CD4-positive, CD25-positive, alpha-beta regulatory T cell (primary cell): ENCODE data around the gene MGAT4B. TPM values are rescaled to one million over a fixed set of nuclear protein-coding genes. Genes with fewer than 3 reads are reported as not detected.

ENCODE experiments used
- ATAC-seq, 2 donors: fragments of 150-1000 bp; cut with Tn5 transposase; one replicate each; pipeline ENCODE4 v1.10.0; 2021; ENCODE audit warnings: low read depth in 2 of 2, moderate number of reproducible peaks in 2 of 2, moderate library complexity in 1 of 2
- DNase-seq, 3 donors: peaks; one replicate each; pipeline versions ENCODE4 v3.0.0 to v3.0.0-alpha.2; 2012 to 2022; ENCODE audit warnings: mixed read lengths in 1 of 3
- H3K27ac ChIP-seq: one replicate; pipeline ENCODE4 v1.7.0; 2013; ENCODE audit warnings: mild to moderate bottlenecking, low read length; ENCODE audit not compliant: insufficient read depth, poor library complexity, severe bottlenecking
- H3K27me3 ChIP-seq: one replicate; pipeline ENCODE4 v1.7.0; 2013; ENCODE audit warnings: low read length; ENCODE audit not compliant: control insufficient read depth, insufficient read depth
- H3K36me3 ChIP-seq: one replicate; pipeline ENCODE4 v1.7.0; 2013; ENCODE audit warnings: mild to moderate bottlenecking, low read length, moderate library complexity; ENCODE audit not compliant: control insufficient read depth, insufficient read depth
- H3K4me1 ChIP-seq: 2 replicates; pipeline ENCODE4 v1.7.0; 2013; ENCODE audit warnings: mild to moderate bottlenecking, low read length; ENCODE audit not compliant: insufficient read depth, control insufficient read depth, poor library complexity, severe bottlenecking
- H3K4me3 ChIP-seq: one replicate; pipeline ENCODE4 v1.7.0; 2013; ENCODE audit warnings: low read depth, mild to moderate bottlenecking, low read length, moderate library complexity
- H3K9me3 ChIP-seq, 2 experiments: 1 replicate in 1 of 2; 2 replicates in 1 of 2; pipeline ENCODE4 v1.7.0; 2013; ENCODE audit warnings: low read length in 2 of 2, mild to moderate bottlenecking in 1 of 2, moderate library complexity in 1 of 2; ENCODE audit not compliant: control insufficient read depth in 2 of 2
- H3K27ac Mint-ChIP-seq, 3 donors: one replicate each; pipeline ENCODE4 v1.8.0; 2020 to 2022; ENCODE audit warnings: mild to moderate bottlenecking in 3 of 3, mixed read lengths in 3 of 3, moderate library complexity in 2 of 3
- H3K27me3 Mint-ChIP-seq: one replicate; pipeline ENCODE4 v1.8.0; 2022; ENCODE audit warnings: mild to moderate bottlenecking, mixed read lengths
- H3K36me3 Mint-ChIP-seq: one replicate; pipeline ENCODE4 v1.8.0; 2020; ENCODE audit warnings: mixed read lengths
- H3K4me1 Mint-ChIP-seq, 4 donors: one replicate each; pipeline ENCODE4 v1.8.0; 2020 to 2022; ENCODE audit warnings: mixed read lengths in 4 of 4, mild to moderate bottlenecking in 1 of 4
- H3K4me3 Mint-ChIP-seq, 4 donors: one replicate each; pipeline ENCODE4 v1.8.0; 2020 to 2022; ENCODE audit warnings: mild to moderate bottlenecking in 4 of 4, mixed read lengths in 4 of 4, moderate library complexity in 3 of 4
- H3K9me3 Mint-ChIP-seq, 7 donors: one replicate each; pipeline ENCODE4 v1.8.0; 2020 to 2022; ENCODE audit warnings: mixed read lengths in 7 of 7, mild to moderate bottlenecking in 3 of 7, moderate library complexity in 2 of 7
- polyA plus RNA-seq, 4 donors: library from polyadenylated mRNA; unstranded; fragments of 300-500 nt; fragmentation: Illumina TruSeq; gene quantifications; one replicate each; pipeline ENCODE4 v1.2.3, GENCODE V29; 2021
- total RNA-seq: library from RNA; stranded (reverse); gene quantifications from one replicate; pipeline ENCODE4 v1.2.3, GENCODE V29; 2022

Gene MGAT4B
- total RNA-seq (134 TPM), polyA plus RNA-seq (10 to 100 TPM; 11.9 to 18.0 (median 13.8) TPM)

- peak; percentile 46 to 85 (median 69) for DNase-seq
- Histone ChIP-seq H3K27ac (peak within 1 kb of the TSS; percentile 72), H3K36me3 (no peaks in the 10 kb centered on the region), H3K27me3 (no peaks in the 10 kb centered on the region), H3K4me3 (no peak within 1 kb of the TSS), H3K9me3 (no peaks in the 10 kb centered on the region), H3K4me1 (peaks cover 34% of the 10 kb centered on the region)
- Mint-ChIP-seq H3K36me3 (peaks cover 3% of the 10 kb centered on the region), H3K4me1 (peaks cover 0 to 35% (median 21%) of the 10 kb centered on the region in 4 donors), H3K4me3 (peak within 1 kb of the TSS; percentile 79 to 93 (median 84)), H3K27me3 (no peaks in the 10 kb centered on the region), H3K27ac (peak within 1 kb of the TSS in 1 of 3 donors; percentile 56), H3K9me3 (peaks cover 0 to 4% (median 0%) of the 10 kb centered on the region in 7 donors)
- peak; percentile 77 to 80 for ATAC-seq
These were observed at the start of gene MGAT4B for GRCh38 chr5:179806250-179807048. TSS of gene MGAT4B (minus strand) at chr5:179806866. CDS start at chr5:179806583, 283 bp downstream.

DNA sequence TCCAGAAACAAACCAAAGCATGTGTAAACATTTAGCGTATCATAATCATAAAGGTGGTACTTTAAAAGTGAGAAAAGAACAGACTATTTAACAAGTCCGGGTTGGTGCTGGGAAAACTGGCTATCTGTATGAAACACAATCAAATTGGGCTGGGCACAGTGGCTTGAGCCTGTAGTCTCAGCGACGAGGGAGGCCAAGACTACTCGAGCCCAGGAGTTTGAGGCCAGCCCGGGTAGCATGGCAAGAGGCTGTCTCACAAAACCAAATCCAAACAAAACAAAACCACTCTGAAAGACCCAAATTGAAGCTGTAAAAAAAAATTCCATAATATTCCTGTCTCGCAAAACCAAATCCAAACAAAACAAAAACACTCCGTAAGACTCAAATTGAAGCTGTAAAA, 47.7 kb upstream of the MGAT4B start:
- Histone ChIP-seq H3K36me3 (peaks cover 35% of the 10 kb centered on the region), H3K4me1 (peaks cover 10% of the 10 kb centered on the region), H3K4me3 (no peak overlapping the region), H3K27me3 (no peaks in the 10 kb centered on the region), H3K27ac (no peak overlapping the region), H3K9me3 (no peaks in the 10 kb centered on the region)
- DNase-seq (no peak), ATAC-seq (no peak)
- Mint-ChIP-seq H3K9me3 (peaks cover 0 to 1% (median 0%) of the 10 kb centered on the region in 7 donors), H3K36me3 (peaks cover 9% of the 10 kb centered on the region), H3K27ac (no peak overlapping the region), H3K4me1 (peaks cover 0 to 38% (median 19%) of the 10 kb centered on the region in 4 donors), H3K4me3 (no peak overlapping the region), H3K27me3 (no peaks in the 10 kb centered on the region)

DNA sequence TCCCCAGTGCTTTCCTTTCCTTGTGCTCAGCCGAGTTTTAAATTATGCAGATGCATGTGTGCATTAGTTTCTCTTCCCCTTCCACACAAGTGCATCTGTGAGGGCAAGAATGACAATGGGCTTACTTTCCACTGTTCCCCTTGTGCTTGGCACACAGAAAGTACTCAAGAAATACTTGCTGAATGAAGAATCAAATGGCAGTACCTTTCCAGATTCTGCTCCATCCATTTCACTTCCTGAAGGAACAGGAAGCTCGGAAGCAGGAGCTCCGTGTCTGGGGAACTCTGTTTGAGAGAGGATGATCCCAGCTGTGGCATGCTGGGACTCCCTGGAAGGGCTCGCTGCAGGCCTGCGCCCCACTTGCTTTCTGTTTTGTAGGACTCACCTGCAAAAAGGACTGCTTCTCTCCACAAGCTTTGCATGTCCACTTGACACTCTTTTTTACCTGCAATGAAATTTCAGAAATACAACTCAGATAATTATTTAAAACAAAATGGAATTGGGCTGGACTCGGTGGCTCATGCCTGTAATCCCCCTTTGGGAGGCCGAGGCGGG, 46.4 kb upstream of the MGAT4B start:
- peaks cover 42% of the 10 kb centered on the region for H3K36me3 ChIP-seq
- no peaks in the 10 kb centered on the region for H3K9me3 ChIP-seq
- no peaks in the 10 kb centered on the region for H3K27me3 Mint-ChIP-seq
- peaks cover 2% of the 10 kb centered on the region for H3K4me1 ChIP-seq
- H3K27me3 ChIP-seq: no peaks in the 10 kb centered on the region
- H3K4me1 Mint-ChIP-seq: peaks cover 0 to 33% (median 14%) of the 10 kb centered on the region in 4 donors
- H3K9me3 Mint-ChIP-seq: peaks cover 0 to 1% (median 0%) of the 10 kb centered on the region in 7 donors
- ATAC-seq (peak in 1 of 2 donors; percentile 34), DNase-seq (no peak)
- H3K27ac Mint-ChIP-seq: no peak overlapping the region
- no peak overlapping the region for H3K4me3 ChIP-seq
- H3K36me3 Mint-ChIP-seq: peaks cover 9% of the 10 kb centered on the region
- H3K27ac ChIP-seq: no peak overlapping the region
- H3K4me3 Mint-ChIP-seq: no peak overlapping the region

DNA sequence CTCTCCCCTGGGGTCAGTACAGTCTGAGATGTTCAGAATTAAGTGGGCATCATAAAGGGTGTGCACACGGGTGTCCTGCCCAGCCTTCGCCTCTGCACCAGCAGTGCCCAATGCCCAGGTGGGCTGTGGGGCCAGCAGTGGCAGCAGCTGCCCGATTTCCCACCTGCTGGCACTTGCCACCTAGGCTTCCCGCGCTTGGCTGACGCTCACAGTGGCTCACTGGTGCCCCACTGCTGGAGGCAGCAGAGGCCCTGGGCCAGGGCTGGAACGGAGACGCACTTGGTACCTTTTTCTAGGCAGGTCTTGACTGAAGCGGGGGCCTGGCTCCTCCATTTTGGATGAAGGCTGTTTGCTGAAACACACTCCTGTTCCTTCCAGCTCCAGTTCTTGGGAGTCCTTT, 35.0 kb upstream of the MGAT4B start:
- H3K27me3 ChIP-seq: no peaks in the 10 kb centered on the region
- H3K4me1 Mint-ChIP-seq: peaks cover 6 to 8% (median 7%) of the 10 kb centered on the region in 4 donors
- peaks cover 0 to 3% of the 10 kb centered on the region in 2 experiments for H3K9me3 ChIP-seq
- H3K27ac Mint-ChIP-seq: peak overlapping the region in 1 of 3 donors; percentile 42
- H3K36me3 ChIP-seq: peaks cover 27% of the 10 kb centered on the region
- H3K27ac ChIP-seq: no peak overlapping the region
- peaks cover 0 to 4% (median 2%) of the 10 kb centered on the region in 7 donors for H3K9me3 Mint-ChIP-seq
- H3K4me3 Mint-ChIP-seq: no peak overlapping the region
- DNase-seq (no peak), ATAC-seq (no peak)
- H3K4me3 ChIP-seq: no peak overlapping the region
- H3K36me3 Mint-ChIP-seq: peaks cover 34% of the 10 kb centered on the region
- H3K27me3 Mint-ChIP-seq: no peaks in the 10 kb centered on the region
- peaks cover 9% of the 10 kb centered on the region for H3K4me1 ChIP-seq

DNA sequence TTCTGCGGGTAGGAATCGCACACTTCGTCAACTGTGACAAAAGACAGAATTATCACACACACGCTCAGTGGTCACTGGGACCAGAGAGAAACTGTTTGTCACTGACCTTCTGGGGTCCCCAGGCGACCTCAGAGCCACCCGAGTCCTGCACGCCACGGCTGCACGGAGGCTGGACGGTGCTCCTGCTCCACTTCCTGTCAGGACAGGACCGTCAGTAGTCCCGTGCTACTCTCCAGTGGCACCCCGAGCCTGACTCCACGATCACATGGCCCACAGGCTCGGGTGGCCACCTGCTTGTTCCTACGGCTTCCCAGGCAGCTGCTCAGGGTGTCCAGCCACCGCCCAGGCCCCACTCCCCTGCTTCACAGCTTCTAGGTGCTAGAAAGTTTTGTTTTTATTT, 34.1 kb upstream of the MGAT4B start:
- peaks cover 30% of the 10 kb centered on the region for H3K36me3 ChIP-seq
- Mint-ChIP-seq H3K27me3 (no peaks in the 10 kb centered on the region), H3K4me1 (peaks cover 10 to 17% (median 13%) of the 10 kb centered on the region in 4 donors), H3K4me3 (no peak overlapping the region), H3K36me3 (peaks cover 35% of the 10 kb centered on the region), H3K27ac (no peak overlapping the region), H3K9me3 (peaks cover 0 to 3% (median 2%) of the 10 kb centered on the region in 7 donors)
- peaks cover 17% of the 10 kb centered on the region for H3K4me1 ChIP-seq
- H3K27ac ChIP-seq: no peak overlapping the region
- H3K27me3 ChIP-seq: no peaks in the 10 kb centered on the region
- ATAC-seq: no peak
- DNase-seq: no peak
- no peak overlapping the region for H3K4me3 ChIP-seq
- peaks cover 0 to 3% of the 10 kb centered on the region in 2 experiments for H3K9me3 ChIP-seq

GRCh38 chr5:179840321-179840720, 33.7 kb upstream of the MGAT4B start:
- DNase-seq: no peak
- Mint-ChIP-seq H3K4me3 (no peak overlapping the region), H3K9me3 (peaks cover 0 to 3% (median 2%) of the 10 kb centered on the region in 7 donors), H3K27me3 (no peaks in the 10 kb centered on the region), H3K4me1 (peaks cover 10 to 19% (median 14%) of the 10 kb centered on the region in 4 donors), H3K27ac (no peak overlapping the region), H3K36me3 (peaks cover 36% of the 10 kb centered on the region)
- no peaks in the 10 kb centered on the region for H3K27me3 ChIP-seq
- peaks cover 17% of the 10 kb centered on the region for H3K4me1 ChIP-seq
- no peak for ATAC-seq
- H3K27ac ChIP-seq: no peak overlapping the region
- H3K4me3 ChIP-seq: no peak overlapping the region
- H3K36me3 ChIP-seq: peaks cover 30% of the 10 kb centered on the region
- peaks cover 0 to 3% of the 10 kb centered on the region in 2 experiments for H3K9me3 ChIP-seq

- Mint-ChIP-seq H3K27ac (peak overlapping the region in 1 of 3 donors; percentile 59), H3K4me3 (peak overlapping the region in 1 of 4 donors; percentile 21)
- no peak for ATAC-seq
These were observed 32.9 kb upstream of the MGAT4B start for GRCh38 chr5:179839328-179840256.

More at GRCh38 chr5:179839328-179840256, 32.9 kb upstream of the MGAT4B start:
- H3K4me3 ChIP-seq: no peak overlapping the region
- H3K4me1 ChIP-seq: peaks cover 17% of the 10 kb centered on the region
- DNase-seq: no peak
- Mint-ChIP-seq H3K36me3 (peaks cover 32% of the 10 kb centered on the region), H3K4me1 (peaks cover 10 to 19% (median 14%) of the 10 kb centered on the region in 4 donors), H3K9me3 (peaks cover 0 to 2% (median 0%) of the 10 kb centered on the region in 7 donors), H3K27me3 (no peaks in the 10 kb centered on the region)
- H3K27me3 ChIP-seq: no peaks in the 10 kb centered on the region
- H3K27ac ChIP-seq: no peak overlapping the region
- no peaks in the 10 kb centered on the region for H3K9me3 ChIP-seq
- peaks cover 30% of the 10 kb centered on the region for H3K36me3 ChIP-seq
